GM19193 (cell line): ENCODE results near the gene THSD7B.

ENCODE experiments used
- POLR2A ChIP-seq: IDR thresholded peaks from 4 replicates; pipeline ENCODE4 v1.6.1; 2011; ENCODE audit not compliant: insufficient read depth, insufficient read length; ENCODE audit errors: extremely low read depth

The THSD7B gene

DNA sequence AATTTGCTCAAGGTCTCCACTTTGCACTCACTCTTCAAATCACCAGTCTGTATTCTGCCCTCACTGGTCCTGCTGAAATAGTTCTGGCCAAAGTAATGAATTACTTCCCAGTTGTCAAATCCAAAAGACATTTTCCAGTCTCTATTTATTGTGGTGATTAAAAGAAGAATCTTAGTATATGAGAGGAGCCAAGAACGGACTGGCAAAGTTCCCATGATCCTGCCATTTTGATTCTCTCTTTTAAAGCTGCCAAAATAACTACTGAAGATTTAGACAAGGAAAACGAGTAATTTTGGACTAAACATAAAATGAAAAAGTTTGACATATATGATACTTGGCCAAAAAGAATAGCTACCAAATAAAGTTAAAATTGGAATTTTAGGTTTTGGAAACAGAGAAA lies 12.0 kb downstream of the THSD7B start:
- TF ChIP-seq POLR2A = no peak

DNA sequence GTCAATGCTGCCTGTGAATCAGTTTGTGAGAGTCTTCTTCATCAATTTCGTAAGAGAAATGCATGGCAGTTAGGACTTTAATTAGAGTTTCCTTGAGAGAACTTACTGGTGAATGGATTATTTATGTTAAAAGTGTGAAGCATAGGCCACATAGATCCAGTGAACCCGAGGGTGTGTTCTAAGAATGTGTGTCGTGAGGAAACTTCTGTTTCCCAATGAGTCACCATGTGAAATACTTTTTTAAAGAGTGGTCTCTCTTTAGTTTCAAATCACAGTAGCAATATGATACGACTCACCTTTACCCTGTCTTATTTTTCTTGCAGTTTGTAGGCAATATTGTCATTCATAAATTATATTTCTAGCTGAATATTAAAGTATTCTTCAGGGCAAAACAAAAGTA lies 18.5 kb downstream of the THSD7B start:
- TF ChIP-seq POLR2A = no peak

DNA sequence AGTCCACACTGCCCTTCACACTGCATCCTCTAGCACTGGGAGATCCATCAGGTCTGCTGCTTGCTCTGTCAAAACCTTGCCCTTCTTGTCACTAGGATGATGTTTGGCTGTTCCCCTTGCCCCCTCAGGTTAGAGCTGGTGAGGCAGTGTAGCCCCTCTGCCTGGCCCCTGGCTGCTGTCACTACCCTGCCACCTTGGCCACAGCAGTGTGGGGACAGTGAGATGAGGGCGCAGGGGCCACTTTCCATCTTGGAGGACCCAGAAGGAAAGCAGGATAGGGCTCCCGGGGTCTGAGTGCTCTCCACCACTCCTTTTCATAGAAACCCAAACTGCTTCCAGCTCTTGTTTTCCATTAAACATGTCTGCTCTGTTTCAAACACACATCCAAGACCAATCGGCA lies 19.9 kb downstream of the THSD7B start:
- no peak for TF ChIP-seq POLR2A

DNA sequence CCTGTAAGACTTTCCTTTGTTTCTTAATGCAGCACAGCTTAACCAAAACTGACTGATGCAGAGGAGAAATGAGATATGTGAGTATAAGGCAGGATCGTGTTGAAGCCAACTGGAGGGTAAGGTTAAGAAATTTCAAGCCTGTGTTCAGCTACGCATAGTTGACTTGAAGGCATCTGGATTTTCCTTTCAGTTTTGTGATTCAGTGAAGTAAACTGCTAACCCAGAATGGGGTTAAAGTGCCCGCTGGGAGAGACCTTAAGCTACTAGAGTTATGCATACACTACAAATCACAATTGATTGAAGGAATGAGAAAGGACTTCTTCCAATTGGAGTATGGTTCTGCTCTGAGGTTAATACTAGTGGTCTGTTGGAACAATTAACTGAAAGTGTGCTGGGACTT lies 22.6 kb downstream of the THSD7B start:
- TF ChIP-seq POLR2A = no peak

DNA sequence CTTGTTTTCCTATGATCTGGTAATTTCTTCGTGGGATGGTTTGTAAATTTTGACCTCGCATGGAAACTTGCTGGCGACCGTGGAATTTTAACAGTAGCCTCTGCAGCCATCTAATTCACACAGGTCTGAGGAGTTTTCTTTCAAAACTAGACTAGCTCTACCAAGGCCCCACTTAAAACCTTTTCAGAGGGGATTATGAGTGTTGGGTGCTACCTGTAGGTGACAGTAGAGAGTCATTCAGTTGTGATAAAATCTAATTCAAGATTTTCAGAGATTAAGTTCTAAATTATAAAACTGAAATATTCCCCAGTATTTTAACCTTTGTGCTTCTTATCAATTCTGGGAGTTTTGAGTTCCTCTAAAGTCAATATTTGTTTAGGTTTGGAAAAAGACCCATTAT lies 31.0 kb downstream of the THSD7B start:
- no peak for TF ChIP-seq POLR2A

DNA sequence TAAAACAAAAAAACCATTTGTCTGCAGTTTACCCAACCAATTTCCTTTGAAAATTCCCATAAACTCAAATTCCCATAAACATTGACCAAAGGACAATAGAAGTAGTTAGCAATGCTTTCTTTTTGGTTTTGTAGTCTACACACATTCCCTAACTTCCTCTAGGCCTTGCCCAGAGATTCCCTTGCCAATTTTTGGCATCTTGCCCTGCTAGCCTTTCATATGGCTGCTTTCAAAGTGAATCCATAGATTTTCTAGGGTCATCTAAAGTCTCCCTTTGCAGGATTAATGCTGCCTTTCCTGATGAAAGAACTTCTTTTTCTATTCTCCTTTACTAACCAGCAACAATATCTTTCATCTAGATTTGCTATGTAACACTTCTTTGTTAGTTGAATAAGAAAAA lies 33.4 kb downstream of the THSD7B start:
- TF ChIP-seq POLR2A = no peak

DNA sequence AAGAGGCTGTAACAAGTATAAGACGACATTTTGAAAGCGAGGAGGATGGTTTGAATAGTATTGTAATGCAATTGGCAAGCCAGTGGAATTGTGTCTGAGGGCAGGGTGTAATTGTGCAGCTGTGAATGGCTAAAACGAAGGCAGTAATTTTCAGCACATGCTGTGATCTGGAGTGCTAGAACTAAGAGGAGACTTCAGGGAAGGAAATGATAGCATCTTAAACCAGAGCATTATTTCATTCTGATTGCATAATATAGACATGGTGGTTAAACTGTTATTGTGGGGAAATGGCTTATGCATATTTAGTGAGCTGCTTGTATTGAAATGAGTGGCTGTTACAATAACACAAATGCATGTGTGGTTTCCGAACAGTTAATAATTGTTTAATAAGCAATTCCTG lies 36.3 kb downstream of the THSD7B start:
- no peak for TF ChIP-seq POLR2A

DNA sequence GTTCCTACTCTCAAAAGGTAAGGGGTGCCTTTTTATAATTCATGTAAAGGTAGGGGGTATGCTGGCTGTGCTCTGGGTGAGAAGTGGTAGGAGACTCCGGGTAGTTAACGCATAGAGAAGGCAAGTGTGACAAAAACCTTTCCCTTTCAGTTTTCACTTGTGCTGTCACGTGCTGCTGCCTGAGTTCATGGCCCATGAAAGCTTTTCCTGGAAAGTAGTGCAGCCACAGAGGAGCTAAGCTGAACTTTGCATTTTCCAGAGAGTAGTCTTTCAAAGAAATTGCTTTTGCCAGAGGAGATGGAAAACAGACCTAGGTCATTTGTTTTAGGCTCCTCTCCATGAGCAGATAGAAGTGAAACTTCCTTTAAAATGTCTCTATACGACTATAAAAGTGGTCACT lies 44.7 kb downstream of the THSD7B start:
- TF ChIP-seq POLR2A = no peak

DNA sequence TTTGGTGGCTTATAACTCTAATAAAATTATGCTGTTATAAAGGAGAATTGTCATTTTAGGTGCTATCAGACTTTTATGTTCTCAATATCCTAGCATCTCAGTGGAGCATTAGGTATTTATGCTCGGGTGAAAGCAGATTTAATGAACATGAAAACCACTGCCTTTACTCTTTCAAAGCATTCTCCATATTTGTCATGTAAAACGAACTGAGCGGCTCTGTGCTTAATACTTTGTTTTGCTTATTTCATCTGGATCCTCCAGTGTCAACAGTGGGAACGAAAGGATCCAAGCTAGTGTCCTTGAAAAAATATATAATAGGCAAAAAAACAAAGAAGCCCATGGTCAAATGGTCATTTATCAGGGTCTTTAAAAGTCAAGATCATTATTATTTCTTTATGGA lies 53.5 kb downstream of the THSD7B start:
- no peak for TF ChIP-seq POLR2A

DNA sequence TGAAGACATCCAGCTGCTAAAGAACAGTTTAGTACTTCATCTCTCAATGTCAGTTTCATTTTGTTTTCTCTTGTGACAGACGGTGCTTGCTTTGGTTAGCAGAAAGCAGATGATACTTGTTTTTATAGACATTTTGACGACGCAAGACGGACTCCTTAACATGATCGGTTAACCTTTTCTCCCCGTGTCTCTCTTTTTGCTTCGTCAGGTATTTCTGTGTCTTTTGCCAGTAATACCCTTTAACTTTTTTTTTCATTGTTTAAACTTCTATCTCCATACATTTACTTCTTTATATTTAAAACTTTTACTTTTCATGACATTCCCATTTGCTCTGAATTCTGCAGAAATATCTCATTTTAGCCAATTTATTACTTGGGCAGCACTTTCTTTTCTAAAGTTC lies 57.9 kb downstream of the THSD7B start:
- TF ChIP-seq POLR2A = no peak

DNA sequence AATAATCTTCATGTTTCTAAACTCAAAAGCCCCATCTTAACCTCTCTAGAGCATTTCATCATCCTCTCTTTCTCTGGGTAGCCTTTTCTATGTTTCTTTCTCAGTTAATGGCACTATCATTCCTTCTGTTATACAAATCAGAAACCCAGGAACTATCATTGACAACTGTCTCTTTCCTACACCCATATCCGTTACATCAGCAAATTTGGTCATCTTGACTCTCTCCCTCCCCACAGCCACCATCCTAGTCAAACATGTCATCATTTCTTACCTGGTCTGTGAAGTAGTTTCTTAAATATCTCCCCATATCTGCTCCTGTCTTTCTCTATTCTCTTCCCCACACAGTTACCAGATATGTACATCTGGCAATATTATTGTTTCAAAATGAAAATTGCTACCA lies 62.8 kb downstream of the THSD7B start:
- TF ChIP-seq POLR2A = no peak

DNA sequence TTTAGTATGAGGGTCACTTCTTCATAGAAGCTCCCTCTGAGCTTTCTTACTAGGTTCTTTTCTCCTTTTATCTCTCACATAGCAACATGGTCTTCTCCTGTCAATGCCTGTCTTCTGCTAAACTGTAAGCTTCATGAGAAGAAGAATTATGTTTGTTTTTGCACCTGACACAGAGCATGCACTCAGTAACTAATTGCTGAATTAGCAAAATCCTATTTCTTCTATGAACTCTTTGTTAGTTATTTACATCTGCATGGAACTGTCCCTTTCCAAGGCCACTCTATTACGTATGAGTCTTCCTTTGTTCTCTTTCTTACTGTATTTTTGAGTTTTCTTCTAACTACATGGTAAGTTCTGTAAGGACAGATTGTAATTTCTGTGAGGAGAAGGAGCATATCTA lies 63.4 kb downstream of the THSD7B start:
- TF ChIP-seq POLR2A = no peak

DNA sequence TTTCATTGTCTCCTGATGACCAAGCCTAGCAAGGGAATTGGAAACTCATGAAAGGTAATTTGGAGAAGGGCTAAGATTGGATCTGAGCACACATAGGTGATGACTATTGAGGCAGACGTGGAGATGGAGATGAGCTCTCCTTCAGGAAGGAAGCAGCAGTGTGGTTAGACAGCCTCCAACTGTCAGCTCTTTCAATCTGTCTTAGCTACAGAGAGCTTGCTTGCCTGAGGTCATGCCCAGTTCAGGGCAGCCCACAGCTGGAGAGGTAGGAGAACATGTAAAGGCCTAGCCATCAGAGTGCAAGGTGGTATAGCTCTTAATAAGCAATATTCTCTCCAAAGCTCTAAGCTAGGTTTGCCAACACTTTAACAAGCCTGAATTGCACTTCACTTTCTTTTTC lies 79.2 kb downstream of the THSD7B start:
- TF ChIP-seq POLR2A = no peak

DNA sequence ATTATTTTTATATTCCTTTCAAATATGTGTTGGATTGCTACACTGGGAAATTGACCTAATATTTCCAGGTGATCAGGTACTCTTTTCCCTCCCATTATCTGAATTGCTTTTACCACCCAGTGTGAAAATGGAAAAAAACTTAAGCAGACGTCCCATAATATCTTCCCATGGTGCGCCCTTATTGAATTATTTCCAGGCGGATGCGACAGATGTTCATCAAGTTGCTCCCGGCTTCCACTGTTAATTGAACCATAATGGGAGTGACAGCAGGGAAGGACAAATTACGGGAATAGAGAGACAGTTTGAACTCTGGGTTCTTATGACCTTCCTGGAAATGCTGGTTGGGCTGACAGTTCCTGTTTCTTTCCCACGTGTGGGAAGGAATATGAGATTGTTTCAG lies 93.3 kb downstream of the THSD7B start:
- TF ChIP-seq POLR2A = no peak

DNA sequence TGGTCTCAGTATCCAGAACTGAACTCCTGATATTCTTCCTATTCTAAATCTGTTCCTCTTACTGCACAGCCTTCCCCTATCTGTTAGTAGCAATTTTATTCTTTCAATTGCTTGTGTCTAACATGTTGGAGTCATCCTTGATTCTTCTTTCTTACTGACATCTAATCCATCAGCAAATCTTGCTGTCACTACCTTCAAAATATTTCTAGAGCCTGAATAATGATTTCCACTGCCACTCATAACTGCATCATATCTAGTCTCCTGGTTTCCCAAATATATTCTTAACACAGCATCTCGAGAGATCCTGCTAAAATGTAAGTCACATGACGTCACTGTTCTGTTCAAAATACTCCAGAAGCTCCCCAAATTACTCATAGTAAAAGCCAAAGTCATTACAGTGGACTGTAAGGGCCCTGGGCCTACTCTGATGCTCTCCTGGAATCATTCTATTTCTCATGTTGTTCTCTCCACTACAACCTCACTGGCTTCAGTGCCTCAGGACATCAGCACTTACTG lies 95.2 kb downstream of the THSD7B start:
- no peak for TF ChIP-seq POLR2A

DNA sequence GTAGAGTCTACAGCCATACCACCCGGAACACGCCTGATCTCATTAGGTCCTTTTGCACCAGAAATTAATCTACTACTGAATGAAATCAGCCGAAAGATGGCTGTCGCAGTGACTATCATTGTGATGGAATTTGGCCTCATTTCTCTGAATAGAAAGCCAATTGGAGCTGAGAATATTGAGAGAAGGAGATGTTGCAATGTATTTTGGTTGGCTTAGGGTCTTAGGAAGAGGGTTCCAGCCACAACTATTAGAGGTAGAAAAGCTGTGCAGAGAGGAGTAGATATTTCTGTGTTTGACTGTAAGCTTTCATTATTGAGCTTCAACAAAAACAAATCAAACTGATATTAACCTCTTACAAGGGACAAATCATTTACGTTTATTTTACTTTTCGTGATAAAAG lies 98.1 kb downstream of the THSD7B start:
- no peak for TF ChIP-seq POLR2A

DNA sequence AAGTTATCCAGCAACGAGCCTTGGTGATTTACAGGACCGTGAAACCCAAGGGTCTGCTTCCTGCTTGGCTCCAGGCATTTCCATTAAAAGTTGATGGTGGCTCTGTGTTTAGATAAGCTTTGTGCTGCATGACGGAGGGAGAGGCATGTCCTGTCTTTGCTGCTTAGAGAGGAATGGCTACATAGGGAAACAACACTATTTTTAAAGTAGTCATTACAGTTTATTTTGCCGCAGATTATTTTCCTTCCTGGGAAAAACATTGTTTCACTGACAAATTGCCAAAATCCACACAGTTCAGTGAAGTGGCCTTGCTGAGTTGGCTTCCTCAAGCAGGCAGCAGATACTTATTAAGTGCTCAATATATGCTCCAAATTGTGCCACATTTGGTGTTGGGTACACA lies 98.5 kb downstream of the THSD7B start:
- no peak for TF ChIP-seq POLR2A

DNA sequence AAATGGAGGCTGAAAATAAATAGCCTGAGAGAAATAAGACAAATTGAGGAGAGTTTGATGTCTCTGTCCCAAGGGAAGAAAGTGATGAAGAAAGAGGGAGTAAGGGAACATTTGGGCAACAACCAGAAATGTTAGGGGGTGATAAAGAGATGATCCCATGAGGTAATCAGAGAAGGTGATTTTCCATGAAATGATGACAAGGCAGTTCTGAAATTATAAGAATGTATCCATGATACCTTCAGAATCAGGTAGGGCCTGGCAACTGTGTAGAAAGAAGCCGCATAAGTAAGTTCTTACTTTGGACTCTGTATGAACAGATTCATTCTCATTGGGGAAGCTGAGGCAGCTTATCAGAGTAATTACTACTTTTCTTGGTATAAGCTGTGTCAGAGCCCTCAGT lies 106.1 kb downstream of the THSD7B start:
- TF ChIP-seq POLR2A = no peak

DNA sequence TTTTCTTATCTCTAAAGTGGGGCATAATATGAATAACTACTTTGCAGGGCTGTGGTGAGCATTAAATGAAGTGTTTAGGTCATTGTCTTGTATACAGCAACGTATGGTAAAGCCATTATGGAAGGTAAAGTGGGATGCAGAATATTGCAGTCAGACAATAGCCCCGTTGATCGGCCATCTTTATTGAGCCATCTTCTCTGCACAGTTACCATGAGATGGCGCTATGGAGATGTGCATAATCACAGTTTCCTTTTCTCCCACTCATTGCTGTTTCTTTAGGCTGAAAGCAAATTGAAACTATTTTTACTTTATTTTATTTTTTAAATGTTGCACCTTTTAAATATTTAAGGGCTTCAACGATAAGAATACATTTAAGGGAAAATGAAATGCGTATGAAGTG lies 108.9 kb downstream of the THSD7B start:
- TF ChIP-seq POLR2A = no peak

DNA sequence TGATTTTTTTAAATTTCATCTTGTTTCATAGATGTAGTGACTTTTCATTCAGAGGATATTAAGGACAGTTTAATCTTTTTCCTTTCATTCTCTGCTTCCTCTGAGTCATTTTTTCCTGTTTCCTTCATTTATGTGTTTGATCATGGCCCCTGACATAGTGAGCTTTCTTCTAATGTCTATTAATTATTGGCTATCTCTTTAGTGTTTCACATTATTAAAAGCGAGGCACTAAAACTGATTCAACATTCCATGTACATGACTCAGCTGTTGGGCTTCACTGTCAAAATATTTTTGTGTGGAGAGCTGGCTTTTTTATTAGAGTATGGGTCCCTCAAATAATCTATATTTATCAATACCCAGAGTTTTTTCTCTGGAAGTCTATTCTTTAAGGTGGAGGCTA lies 125.8 kb downstream of the THSD7B start:
- no peak for TF ChIP-seq POLR2A
